Suprapubic skin (tissue), 4 donors: Measurements from ENCODE around the gene PTPRCAP.
A peak's percentile ranks its signal among the peaks of the same experiment; 100 is the strongest.

Source experiments
- POLR2A ChIP-seq, 2 donors: fragments of 450-650 bp; IDR thresholded peaks; one replicate each; pipeline ENCODE4 v1.6.1; 2017; ENCODE audit warnings: antibody characterized with exemption in 2 of 2, mild to moderate bottlenecking in 2 of 2, moderate library complexity in 2 of 2
- POLR2AphosphoS5 ChIP-seq, 3 donors: sonication (generic); formaldehyde crosslinking; IDR thresholded peaks; one replicate each; pipeline ENCODE4 v1.6.1; 2017; ENCODE audit warnings: antibody characterized with exemption in 3 of 3
- TF ChIP-seq, protein P1 (sequence below), 2 donors: fragments of 200-600 bp in 1 of 2; fragments of 450-650 bp in 1 of 2; sonication (generic) in 1 of 2; IDR thresholded peaks; one replicate each; pipeline ENCODE4 v1.5.1; 2016 to 2019; ENCODE audit warnings: antibody characterized with exemption in 2 of 2, mild to moderate bottlenecking in 1 of 2, moderate library complexity in 1 of 2

DNA sequence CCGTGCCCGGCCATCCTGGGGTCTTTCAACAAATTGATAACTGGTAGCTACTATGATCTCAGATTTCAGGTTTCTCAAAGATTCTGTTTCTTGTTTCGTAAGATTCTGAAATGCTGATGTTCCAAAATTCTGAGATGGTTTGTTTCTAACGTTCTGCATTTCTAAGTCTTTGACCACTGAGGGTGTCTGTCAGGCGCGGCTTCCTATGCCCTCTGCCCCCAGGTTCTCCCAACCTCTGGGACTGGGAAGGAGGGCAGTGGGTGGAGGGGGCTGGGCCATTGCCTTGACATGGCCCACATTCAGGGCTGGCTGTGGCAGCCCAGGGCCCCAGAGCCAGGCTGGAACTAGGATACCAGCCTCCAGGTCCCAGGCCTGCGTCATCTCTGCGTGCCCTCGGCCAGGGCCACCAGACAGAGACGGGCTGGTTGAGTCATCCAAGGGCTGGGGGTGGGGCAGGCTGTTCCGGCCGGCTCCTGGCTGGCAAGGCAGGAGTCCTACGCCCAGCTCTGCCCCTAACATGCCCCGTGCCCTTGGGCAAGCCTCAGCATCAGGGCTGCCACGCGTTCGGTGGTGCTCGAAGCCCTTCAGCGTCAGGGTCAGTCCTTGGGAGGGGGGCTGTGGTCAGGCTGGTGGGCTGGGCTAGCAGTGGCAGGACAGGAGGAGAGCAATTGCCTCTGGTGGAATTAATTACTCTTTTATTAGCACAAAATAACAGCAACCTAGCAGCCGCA, 26.4 kb upstream of the PTPRCAP start:
- TF ChIP-seq, protein P1, sequence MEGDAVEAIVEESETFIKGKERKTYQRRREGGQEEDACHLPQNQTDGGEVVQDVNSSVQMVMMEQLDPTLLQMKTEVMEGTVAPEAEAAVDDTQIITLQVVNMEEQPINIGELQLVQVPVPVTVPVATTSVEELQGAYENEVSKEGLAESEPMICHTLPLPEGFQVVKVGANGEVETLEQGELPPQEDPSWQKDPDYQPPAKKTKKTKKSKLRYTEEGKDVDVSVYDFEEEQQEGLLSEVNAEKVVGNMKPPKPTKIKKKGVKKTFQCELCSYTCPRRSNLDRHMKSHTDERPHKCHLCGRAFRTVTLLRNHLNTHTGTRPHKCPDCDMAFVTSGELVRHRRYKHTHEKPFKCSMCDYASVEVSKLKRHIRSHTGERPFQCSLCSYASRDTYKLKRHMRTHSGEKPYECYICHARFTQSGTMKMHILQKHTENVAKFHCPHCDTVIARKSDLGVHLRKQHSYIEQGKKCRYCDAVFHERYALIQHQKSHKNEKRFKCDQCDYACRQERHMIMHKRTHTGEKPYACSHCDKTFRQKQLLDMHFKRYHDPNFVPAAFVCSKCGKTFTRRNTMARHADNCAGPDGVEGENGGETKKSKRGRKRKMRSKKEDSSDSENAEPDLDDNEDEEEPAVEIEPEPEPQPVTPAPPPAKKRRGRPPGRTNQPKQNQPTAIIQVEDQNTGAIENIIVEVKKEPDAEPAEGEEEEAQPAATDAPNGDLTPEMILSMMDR (IDR thresholded peaks at IDR 0.05) = no peak
- TF ChIP-seq POLR2A (IDR thresholded peaks at IDR 0.05) (no peak), POLR2AphosphoS5 (IDR thresholded peaks at IDR 0.05) (peak; percentile 33 to 70 (median 64))
